K562 (cell line): ENCODE measurements around the gene CD6. TPM values are rescaled to one million over a fixed set of nuclear protein-coding genes. Genes with fewer than 3 reads are reported as not detected.
"Not testable (repeated sequence)": the region's sequence is repeated elsewhere in the genome, so short reads cannot be mapped to it uniquely, and the experiment has no call there.

Experiments
- ATAC-seq: fragments of 200-7000 bp; cut with Tn5 transposase; 3 replicates; pipeline ENCODE4 v1.9.1; 2020; ENCODE audit warnings: moderate library complexity
- BruUV-seq: library from RNA; stranded (reverse); fragments of 400-500 nt; replicated peaks from 2 replicates; lab custom pipeline; 2021; lab: Mats Ljungman, UMichigan
- CTCF ChIA-PET: fragments of 300-600 bp; formaldehyde crosslinking; extraction: SDS; loops from one replicate; lab custom pipeline; 2021; ENCODE audit warnings: low intra/inter-chr PET ratio; lab: Yijun Ruan, JAX
- POLR2A ChIA-PET: fragments of 300-600, 350-650 bp; sonication (Branson Sonifier 250); formaldehyde crosslinking; extraction: SDS; loops from one replicate; lab custom pipeline; 2021; ENCODE audit warnings: antibody characterized with exemption, inconsistent platforms; lab: Yijun Ruan, JAX
- DNase-seq, 4 experiments: peaks; one replicate each; pipeline versions ENCODE4 v3.0.0 to v3.0.0-alpha.2; 2011 to 2018; ENCODE audit warnings: low spot score in 3 of 4, mixed read lengths in 3 of 4; ENCODE audit errors: extremely low read depth in 1 of 4
- FAIRE-seq: peaks from 2 replicates; lab custom pipeline; 2011; peaks lifted over from hg19 to GRCh38; lab: Jason Lieb, UNC
- H2AFZ ChIP-seq: 2 replicates; pipeline ENCODE4 v1.6.0; 2011; ENCODE audit warnings: low read depth, low read length, control low read depth, inconsistent platforms
- H3K27ac ChIP-seq: fragments of 200-600 bp; 3 replicates; pipeline ENCODE4 v1.8.0; 2011; ENCODE audit warnings: low read depth, mild to moderate bottlenecking, control low read depth, inconsistent platforms, low read length, moderate library complexity, mixed read lengths; ENCODE audit errors: extremely low read depth
- H3K27me3 ChIP-seq, 2 experiments: fragments of 300-600 bp in 1 of 2; 2 replicates in 1 of 2; 3 replicates in 1 of 2; pipeline versions ENCODE4 v1.6.0 to v1.8.0; 2011; ENCODE audit warnings: inconsistent platforms in 2 of 2, low read length in 2 of 2, mild to moderate bottlenecking in 1 of 2, mixed read lengths in 1 of 2, moderate library complexity in 1 of 2; ENCODE audit not compliant: control insufficient read depth in 2 of 2, insufficient read depth in 2 of 2
- H3K36me3 ChIP-seq: fragments of 300-600 bp; 3 replicates; pipeline ENCODE4 v1.8.0; 2011; ENCODE audit warnings: mild to moderate bottlenecking, low read length, inconsistent platforms; ENCODE audit not compliant: control insufficient read depth, insufficient read depth
- H3K4me1 ChIP-seq, 2 experiments: fragments of 200-600 bp in 1 of 2; replicated peaks in 1 of 2; 2 replicates in 1 of 2; 3 replicates in 1 of 2; pipeline versions ENCODE4 v1.5.1 to v1.8.0; 2011; ENCODE audit warnings: inconsistent platforms in 2 of 2, low read length in 2 of 2, mild to moderate bottlenecking in 1 of 2, mixed read lengths in 1 of 2, moderate library complexity in 1 of 2; ENCODE audit not compliant: control insufficient read depth in 2 of 2, insufficient read depth in 2 of 2
- H3K4me2 ChIP-seq: 2 replicates; pipeline ENCODE4 v1.6.1; 2011; ENCODE audit warnings: low read length, control low read depth, inconsistent platforms, mixed read lengths; ENCODE audit not compliant: insufficient read depth
- H3K4me3 ChIP-seq: fragments of 200-600 bp; sonication (generic), shearing (Covaris generic); 2 replicates; pipeline ENCODE4 v1.5.1; 2016; ENCODE audit warnings: control low read depth, inconsistent platforms
- H3K79me2 ChIP-seq: fragments of 200-600 bp; 3 replicates; pipeline ENCODE4 v1.8.0; 2011; ENCODE audit warnings: low read length, inconsistent platforms; ENCODE audit not compliant: control insufficient read depth, insufficient read depth
- H3K9ac ChIP-seq, 2 experiments: 2 replicates each; pipeline versions ENCODE4 v1.6.0 to v1.6.1; 2011; ENCODE audit warnings: low read depth in 2 of 2, low read length in 2 of 2, control low read depth in 1 of 2, inconsistent platforms in 1 of 2, mild to moderate bottlenecking in 1 of 2, mixed read lengths in 1 of 2; ENCODE audit not compliant: insufficient read depth in 1 of 2
- H3K9me1 ChIP-seq: one replicate; pipeline ENCODE4 v1.6.0; 2011; ENCODE audit warnings: inconsistent platforms, mild to moderate bottlenecking, low read length, moderate library complexity; ENCODE audit not compliant: control insufficient read depth, insufficient read depth
- H3K9me3 ChIP-seq: replicated peaks from 2 replicates; pipeline ENCODE4 v1.5.1; 2011; ENCODE audit warnings: low read depth, low read length, inconsistent platforms; ENCODE audit not compliant: control insufficient read depth, insufficient read depth
- H4K20me1 ChIP-seq: replicated peaks from 2 replicates; pipeline ENCODE4 v1.6.1; 2011; ENCODE audit warnings: low read length, inconsistent platforms, mixed read lengths; ENCODE audit not compliant: control insufficient read depth, insufficient read depth
- ID3 ChIP-seq, 2 experiments: fragments of 250-450 bp in 1 of 2; fragments of 450-650 bp in 1 of 2; sonication (Bioruptor Pico) in 1 of 2; IDR thresholded peaks; 2 replicates each; pipeline versions ENCODE4 v1.6.1 to v1.8.0; 2016 to 2021; ENCODE audit warnings: mild to moderate bottlenecking in 2 of 2, moderate library complexity in 2 of 2, missing compliant biosample characterization in 1 of 2, missing genetic modification characterization in 1 of 2
- POLR2AphosphoS5 ChIP-seq: IDR thresholded peaks from 2 replicates; pipeline ENCODE4 v1.6.1; 2011; ENCODE audit warnings: mild to moderate bottlenecking, low read depth, low read length, moderate library complexity; ENCODE audit not compliant: control insufficient read depth, insufficient read depth
- SAFB ChIP-seq: fragments of 200-400 bp; formaldehyde crosslinking; IDR thresholded peaks from 2 replicates; pipeline ENCODE4 v1.6.1; 2017; ENCODE audit warnings: low read depth, low read length, borderline replicate concordance
- ZNF134 ChIP-seq: fragments of 250-450 bp; sonication (Bioruptor Pico); conservative IDR thresholded peaks from 2 replicates; pipeline ENCODE4 v1.4.0; 2020
- WGBS: fragments of 100-300 bp; shearing (Covaris generic); methylation state at CpG from one replicate; pipeline ENCODE4 v1.1.6; 2016; ENCODE audit warnings: low coverage, mixed read lengths; ENCODE audit not compliant: insufficient coverage; ENCODE audit errors: missing lambda C conversion rate; 5-methylcytosine and 5-hydroxymethylcytosine counted together
- in situ Hi-C: fragments of 300-500 bp; cut with MboI; formaldehyde crosslinking; loops from 4 replicates; pipeline ENCODE4 v1.15.0; 2018; ENCODE audit warnings: inconsistent platforms, mixed read lengths
- intact Hi-C: fragments of 100-400 bp; cut with micrococcal nuclease; formaldehyde crosslinking; loops from 2 replicates; pipeline ENCODE4 v1.14.2; 2022
- polyA plus RNA-seq, 8 experiments: library from polyadenylated mRNA; depleted of rRNA in 4 of 8; stranded (reverse) in 5 of 8; unstranded in 3 of 8; fragments of >200 nt; fragmentation: Nextera tagmentation in 2 of 8; fragmentation: Illumina TruSeq in 1 of 8; extraction: Ambion mirVana in 2 of 8; extraction: Trizol in 1 of 8; gene quantifications; 2 replicates each; pipeline versions ENCODE4 v1.2.1 to v1.2.3, GENCODE V29; 2011 to 2014; ENCODE audit warnings: inconsistent platforms in 1 of 8, missing spikeins in 1 of 8
- total RNA-seq, 7 experiments: library from RNA; depleted of rRNA in 6 of 7; stranded (reverse); fragments of >200 nt in 6 of 7; fragmentation: Illumina TruSeq in 2 of 7; extraction: Trizol in 2 of 7; gene quantifications; 2 replicates each; pipeline versions ENCODE4 v1.2.1 to v1.2.3, GENCODE V29; 2011 to 2021; ENCODE audit warnings: low replicate concordance in 1 of 7

The CD6 gene
- total and polyA plus RNA-seq, 9 of the 15 experiments (the other 6 are each of a cell fraction or from before 2014, with no cell fraction given), result 0.84 TPM; not detected in 8

- TF ChIP-seq POLR2AphosphoS5, result no peak
- TF ChIP-seq ZNF134 (CRISPR knock-in tag), result no peak
- TF ChIP-seq ID3 (CRISPR knock-in tag; IDR thresholded peaks at IDR 0.05), result no peak
- TF ChIP-seq ID3 (tag; IDR thresholded peaks at IDR 0.05), result no peak
- no peak for TF ChIP-seq SAFB
Observed at GRCh38 chr11:61062181-61062930, 90.9 kb downstream of the CD6 start (continued).

GRCh38 chr11:61065236-61065635 lies 93.8 kb downstream of the CD6 start:
- POLR2A ChIA-PET, result interaction anchor here (0.7 kb wide), 1 partner anchor 1234 kb away, joined by 3 read pairs; no protein-coding TSS in a partner anchor
- H3K4me1 ChIP-seq, FAIRE-seq: not testable (repeated sequence)

More at GRCh38 chr11:61065236-61065635, 93.8 kb downstream of the CD6 start:
- H2AFZ ChIP-seq, intact Hi-C loops, H3K9ac ChIP-seq, H3K9me3 ChIP-seq, DNase-seq, H3K9me1 ChIP-seq, ATAC-seq, BruUV-seq, H3K27ac ChIP-seq, CTCF ChIA-PET, H3K4me3 ChIP-seq, H3K79me2 ChIP-seq, H3K36me3 ChIP-seq, H3K4me2 ChIP-seq, in situ Hi-C loops, H4K20me1 ChIP-seq: not testable (repeated sequence)
- H3K27me3 ChIP-seq, result peaks cover 46 to 59% of the 10 kb centered on the region in 2 experiments
- WGBS, result 7% methylated on average over 13 of the region's 13 CpGs
